HL-60 (cell line): ENCODE measurements around the gene BEGAIN.

ENCODE experiments used
- DNase-seq, 2 experiments: peaks; one replicate each; pipeline ENCODE4 v3.0.0-alpha.2; 2010 to 2020; ENCODE audit warnings: low read depth in 1 of 2, low spot score in 1 of 2
- H3K27ac ChIP-seq: fragments of 250-450 bp; sonication (Bioruptor Pico); replicated peaks from 2 replicates; pipeline ENCODE4 v1.5.1; 2020; ENCODE audit warnings: mild to moderate bottlenecking, moderate library complexity
- H3K27me3 ChIP-seq: fragments of 250-450 bp; sonication (Bioruptor Pico); 2 replicates; pipeline ENCODE4 v1.5.1; 2021; ENCODE audit warnings: mild to moderate bottlenecking, moderate library complexity; ENCODE audit not compliant: insufficient read depth, poor library complexity, severe bottlenecking
- H3K4me3 ChIP-seq: replicated peaks from 2 replicates; pipeline ENCODE4 v1.5.1; 2011; ENCODE audit warnings: mild to moderate bottlenecking, control low read depth, low read length; ENCODE audit not compliant: insufficient read depth
- GABPA ChIP-seq: IDR thresholded peaks from 2 replicates; pipeline ENCODE4 v1.6.1; 2012; ENCODE audit warnings: low read depth
- POLR2AphosphoS5 ChIP-seq: IDR thresholded peaks from 2 replicates; pipeline ENCODE4 v1.6.1; 2012; ENCODE audit warnings: low read depth
- REST ChIP-seq: IDR thresholded peaks from 2 replicates; pipeline ENCODE4 v1.6.1; 2012; ENCODE audit warnings: low read depth; ENCODE audit not compliant: insufficient replicate concordance
- SPI1 ChIP-seq: IDR thresholded peaks from 2 replicates; pipeline ENCODE4 v1.6.1; 2012; ENCODE audit warnings: low read depth, mild to moderate bottlenecking, borderline replicate concordance
- TF ChIP-seq, protein P1 (sequence below): IDR thresholded peaks from one replicate; pipeline ENCODE4 v1.5.1; 2011; ENCODE audit warnings: low read length, control low read depth, inconsistent platforms; ENCODE audit not compliant: insufficient read depth

The BEGAIN gene

GRCh38 chr14:100532154-100532861 is 54.9 kb downstream of the BEGAIN start:
- Histone ChIP-seq H3K27ac (peak overlapping the region; percentile 67), H3K4me3 (no peak overlapping the region), H3K27me3 (no peaks in the 10 kb centered on the region)
- DNase-seq: no peak
- TF ChIP-seq GABPA: no peak
- no peak for TF ChIP-seq REST
- TF ChIP-seq, protein P1, sequence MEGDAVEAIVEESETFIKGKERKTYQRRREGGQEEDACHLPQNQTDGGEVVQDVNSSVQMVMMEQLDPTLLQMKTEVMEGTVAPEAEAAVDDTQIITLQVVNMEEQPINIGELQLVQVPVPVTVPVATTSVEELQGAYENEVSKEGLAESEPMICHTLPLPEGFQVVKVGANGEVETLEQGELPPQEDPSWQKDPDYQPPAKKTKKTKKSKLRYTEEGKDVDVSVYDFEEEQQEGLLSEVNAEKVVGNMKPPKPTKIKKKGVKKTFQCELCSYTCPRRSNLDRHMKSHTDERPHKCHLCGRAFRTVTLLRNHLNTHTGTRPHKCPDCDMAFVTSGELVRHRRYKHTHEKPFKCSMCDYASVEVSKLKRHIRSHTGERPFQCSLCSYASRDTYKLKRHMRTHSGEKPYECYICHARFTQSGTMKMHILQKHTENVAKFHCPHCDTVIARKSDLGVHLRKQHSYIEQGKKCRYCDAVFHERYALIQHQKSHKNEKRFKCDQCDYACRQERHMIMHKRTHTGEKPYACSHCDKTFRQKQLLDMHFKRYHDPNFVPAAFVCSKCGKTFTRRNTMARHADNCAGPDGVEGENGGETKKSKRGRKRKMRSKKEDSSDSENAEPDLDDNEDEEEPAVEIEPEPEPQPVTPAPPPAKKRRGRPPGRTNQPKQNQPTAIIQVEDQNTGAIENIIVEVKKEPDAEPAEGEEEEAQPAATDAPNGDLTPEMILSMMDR: no peak
- TF ChIP-seq POLR2AphosphoS5: no peak
- TF ChIP-seq SPI1: no peak

DNA sequence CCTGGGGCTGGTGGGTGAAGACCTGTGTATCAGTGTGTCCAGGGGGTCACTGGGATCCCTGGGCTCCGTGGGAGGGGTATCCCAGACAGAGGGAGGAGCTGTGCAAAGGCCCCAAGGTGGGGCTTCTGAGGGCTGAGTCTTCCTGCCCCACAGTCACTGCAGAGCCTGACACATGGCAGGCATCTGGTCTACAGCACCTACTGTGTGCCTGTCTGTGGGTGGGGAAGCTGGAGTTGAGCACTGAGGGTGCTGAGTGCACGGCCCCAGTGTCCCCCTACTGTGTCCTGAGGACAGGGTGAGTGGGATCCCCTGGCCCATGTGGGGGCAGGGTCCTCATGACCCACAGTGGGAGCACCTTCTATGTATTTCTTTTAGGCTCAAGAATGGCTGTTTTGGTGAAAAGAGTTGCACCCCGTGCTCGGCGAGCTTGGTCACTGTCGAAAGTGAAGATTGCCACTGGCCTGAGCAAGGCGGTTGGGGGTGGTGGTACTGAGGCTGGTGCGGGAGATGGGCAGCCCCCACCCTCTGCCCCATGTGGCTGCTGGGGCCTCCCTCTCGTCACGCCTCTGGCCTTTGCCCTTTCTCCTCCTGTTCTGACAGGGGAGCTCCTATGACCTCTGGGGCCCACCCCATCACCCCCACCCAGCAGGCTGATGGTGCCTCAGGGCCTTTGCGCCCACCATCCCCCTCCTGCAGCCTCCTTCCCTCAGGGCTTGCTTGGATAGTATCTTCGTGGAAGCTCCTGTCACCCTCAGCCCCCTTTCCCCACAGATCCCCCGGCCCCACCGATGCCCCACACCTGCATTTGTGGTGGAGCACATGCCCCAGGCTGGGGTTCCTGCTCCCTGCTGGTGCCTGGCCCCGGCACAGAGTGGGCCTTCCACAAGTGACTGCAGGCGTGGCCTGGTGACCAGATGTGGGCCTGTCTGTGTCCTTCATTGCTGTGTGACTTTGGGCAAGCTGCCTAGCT is 55.8 kb downstream of the BEGAIN start:
- Histone ChIP-seq H3K4me3 (no peak overlapping the region), H3K27me3 (no peaks in the 10 kb centered on the region), H3K27ac (no peak overlapping the region; the same call in 1 of the 2 replicates)
- TF ChIP-seq GABPA (no peak), POLR2AphosphoS5 (no peak), SPI1 (no peak), REST (no peak)
- TF ChIP-seq, protein P1: no peak
- no peak for DNase-seq

GRCh38 chr14:100530270-100531072 is 56.7 kb downstream of the BEGAIN start:
- DNase-seq: no peak
- Histone ChIP-seq H3K27ac (no peak overlapping the region), H3K27me3 (no peaks in the 10 kb centered on the region), H3K4me3 (no peak overlapping the region)
- no peak for TF ChIP-seq REST
- TF ChIP-seq GABPA: no peak
- no peak for TF ChIP-seq POLR2AphosphoS5
- no peak for TF ChIP-seq SPI1
- TF ChIP-seq, protein P1: no peak
